Amniotic epithelial cell (primary cell): Measurements from ENCODE around the gene IQSEC3.
A peak's percentile ranks its signal among the peaks of the same experiment; 100 is the strongest.
"Not testable (repeated sequence)": the region's sequence is repeated elsewhere in the genome, so short reads cannot be mapped to it uniquely, and the experiment has no call there.

Experiments
- DNase-seq: peaks from one replicate; pipeline ENCODE4 v3.0.0-alpha.2; 2010; ENCODE audit warnings: low read depth

IQSEC3 gene

DNA sequence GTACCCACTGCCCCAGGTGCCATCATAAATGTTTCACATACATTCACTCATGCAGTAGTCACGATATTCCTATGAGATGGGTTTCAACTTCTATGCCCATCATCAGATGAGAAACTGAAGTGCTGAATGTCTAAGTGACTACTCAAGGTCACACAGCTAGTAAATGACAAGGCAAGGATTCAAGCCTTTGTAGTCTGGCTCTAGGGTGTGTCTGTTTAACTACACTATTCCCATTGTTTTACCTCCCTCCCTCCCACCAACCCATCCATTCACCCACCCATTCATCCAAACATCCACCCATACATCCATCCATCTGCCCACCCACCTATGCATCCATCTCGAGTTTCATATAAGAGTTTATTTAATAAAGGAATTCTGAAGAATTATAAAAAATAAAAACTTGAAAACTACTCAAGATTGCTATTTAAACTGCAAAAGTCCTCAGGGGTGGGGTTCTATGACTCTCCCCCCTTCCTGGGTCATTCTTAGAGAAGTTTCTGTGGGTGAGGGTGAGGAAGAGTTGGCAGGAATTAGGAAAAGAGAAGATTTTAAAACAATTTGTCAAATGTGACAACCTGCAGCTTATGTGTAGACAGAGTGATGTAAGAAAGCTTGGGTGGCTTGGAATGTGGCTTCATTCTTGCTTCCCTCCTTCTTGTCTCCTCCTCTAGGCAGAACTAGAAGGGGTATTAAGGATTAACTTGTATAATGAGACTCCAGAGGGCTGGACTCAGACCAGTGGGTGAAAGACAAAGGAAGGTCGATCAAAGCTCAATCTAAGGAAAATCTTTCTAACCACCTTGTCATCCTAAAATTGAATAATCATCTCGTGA is 13.4 kb upstream of the IQSEC3 start:
- peak; percentile 42 for DNase-seq

DNA sequence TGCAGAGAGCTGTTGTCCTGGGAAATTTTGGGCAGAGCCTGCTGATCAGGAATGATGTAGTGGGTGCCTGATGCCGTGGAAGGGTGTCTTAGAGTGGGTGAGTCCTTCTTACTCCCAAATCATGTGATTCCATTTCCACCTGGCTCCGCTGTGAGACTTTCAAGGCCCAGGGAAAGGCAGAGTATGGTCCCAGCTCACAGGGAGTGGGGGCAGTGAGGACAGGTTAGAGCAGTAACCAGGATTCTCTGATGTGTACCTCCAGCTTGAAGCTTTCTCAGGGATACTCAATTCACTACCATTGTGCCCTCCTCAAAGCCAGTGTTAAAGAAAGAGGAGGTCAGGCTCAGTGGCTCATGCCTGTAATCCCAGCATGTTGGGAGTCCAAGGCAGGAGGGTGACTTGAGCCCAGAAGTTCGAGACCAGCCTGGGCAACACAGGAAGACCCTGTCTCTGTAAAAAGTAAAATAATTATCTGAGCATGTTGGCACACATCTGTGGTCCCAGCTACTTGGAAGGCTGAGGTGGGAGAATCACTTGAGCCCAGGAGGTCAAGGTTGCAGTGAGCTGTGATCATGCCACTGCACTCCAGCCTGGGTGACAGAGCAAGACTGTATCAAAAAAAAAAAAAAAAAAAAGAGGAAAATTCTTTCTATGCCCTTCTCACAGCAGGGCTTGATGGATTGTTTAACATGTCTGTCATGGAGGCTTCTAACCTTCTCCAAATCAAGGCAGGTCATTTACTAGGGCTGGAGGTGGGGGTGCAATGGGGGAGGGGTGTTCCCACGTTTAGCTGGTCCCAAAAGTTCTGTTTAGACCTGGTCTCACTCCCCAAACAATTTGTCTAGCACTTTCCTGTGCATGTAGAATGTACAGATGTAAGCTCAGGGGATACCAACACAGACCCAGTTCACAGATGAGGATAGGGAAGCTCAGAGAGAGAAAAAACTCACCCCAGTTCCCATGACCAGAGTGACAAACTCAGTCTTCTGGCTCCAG is 12.5 kb upstream of the IQSEC3 start:
- no peak for DNase-seq

DNA sequence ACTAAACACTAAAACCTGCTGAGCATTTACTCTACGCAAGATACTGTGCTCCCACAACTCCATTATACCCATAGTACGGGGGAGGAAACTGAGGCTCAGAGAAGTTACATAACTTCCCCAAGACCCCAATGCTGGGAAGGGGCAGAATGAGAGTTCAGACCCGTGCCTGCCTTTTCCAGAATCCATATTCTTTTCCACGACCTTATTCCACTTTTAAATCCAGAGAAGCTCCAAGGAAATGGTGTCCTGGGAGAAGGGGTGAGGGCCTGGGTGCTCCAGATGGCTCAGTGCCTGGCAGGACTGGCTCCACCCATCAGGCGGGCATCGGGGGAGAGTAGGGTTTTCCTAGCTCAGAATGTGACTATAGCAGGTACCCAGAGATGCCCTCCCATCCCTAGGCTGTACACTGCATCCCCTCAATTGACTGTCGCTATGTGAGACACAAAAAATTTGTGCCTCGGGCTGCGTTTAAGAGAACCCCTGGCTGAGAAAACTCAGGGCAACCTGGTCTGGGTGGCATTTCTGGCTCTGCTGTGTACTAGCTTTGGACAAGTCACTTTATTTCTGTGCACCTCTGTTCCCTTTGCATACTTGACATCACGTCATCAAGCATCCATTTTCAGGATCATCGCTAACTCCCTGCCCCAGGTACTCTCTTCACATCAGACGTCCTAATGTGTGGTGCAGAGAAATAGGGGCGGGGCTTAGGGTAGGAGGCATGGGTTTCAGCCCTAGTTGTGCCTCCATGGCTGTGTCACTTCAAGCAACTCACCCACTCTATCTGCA is 11.6 kb upstream of the IQSEC3 start:
- no peak for DNase-seq

DNA sequence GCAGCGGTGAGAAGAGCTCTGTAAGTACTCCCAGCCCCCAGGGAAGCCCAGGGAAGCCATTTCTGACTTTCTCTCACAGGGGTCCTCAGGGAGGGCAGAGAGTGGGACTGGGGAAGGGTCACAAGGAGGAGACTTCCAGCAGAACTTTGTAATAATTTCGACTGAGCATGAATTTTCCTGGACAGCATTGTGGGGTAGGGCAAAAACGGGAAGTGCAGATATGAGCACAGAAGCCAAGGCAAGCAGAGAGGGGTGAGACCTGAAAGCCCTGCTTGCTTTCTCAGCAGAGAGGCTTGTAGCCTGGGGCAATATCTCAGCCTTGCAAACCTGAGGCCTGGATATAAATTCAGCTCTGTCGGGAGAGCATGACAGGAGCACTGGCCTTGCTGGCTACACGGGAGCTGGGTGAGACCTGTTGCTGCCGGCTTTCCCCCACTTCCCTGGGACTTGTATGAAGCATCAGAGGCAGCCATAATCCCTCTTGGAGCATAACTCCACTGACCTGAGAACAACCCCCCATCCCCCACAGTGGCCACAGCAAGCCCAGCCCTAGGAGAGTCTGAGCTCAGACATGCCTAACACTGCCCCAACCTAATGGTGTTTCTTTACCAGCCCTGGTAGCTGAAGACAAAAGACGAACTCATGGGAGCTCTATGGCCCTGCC is 9.8 kb upstream of the IQSEC3 start:
- DNase-seq: no peak

DNA sequence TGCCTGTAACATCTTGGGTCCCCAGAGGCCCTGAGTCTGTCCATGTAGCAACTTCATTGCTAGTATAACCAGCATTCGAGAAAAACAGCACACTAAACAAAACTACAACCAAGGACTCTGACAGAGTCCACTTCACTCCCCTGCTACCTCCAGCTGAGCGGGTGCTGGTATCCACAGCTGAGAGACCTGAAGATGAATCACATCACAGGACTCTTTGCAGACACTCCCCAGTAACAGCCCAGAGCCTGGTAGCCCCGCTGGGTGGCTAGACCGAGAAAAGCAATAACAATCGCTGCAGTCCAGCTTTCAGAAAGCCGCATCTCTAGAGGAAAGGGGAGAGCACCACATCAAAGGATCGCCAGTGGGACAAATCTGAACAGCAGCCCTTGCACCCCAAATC is 9.0 kb upstream of the IQSEC3 start:
- DNase-seq: no peak

DNA sequence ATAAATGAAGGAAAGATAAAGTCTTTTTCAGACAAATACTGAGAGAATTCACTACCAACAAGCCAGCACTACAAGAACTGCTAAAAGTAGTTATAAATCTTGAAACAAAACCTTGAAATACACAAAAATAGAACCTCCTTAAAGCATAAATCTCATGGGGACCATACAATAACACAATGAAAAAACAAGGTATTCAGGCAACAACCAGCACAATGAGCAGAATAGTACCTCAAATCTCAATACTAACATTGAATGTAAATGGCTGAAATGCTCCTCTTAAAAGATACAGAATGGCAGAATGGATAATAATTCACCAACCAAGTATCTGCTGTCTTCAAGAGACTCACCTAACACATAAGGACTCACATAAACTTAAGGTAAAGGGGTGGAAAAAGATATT is 7.7 kb upstream of the IQSEC3 start:
- no peak for DNase-seq

DNA sequence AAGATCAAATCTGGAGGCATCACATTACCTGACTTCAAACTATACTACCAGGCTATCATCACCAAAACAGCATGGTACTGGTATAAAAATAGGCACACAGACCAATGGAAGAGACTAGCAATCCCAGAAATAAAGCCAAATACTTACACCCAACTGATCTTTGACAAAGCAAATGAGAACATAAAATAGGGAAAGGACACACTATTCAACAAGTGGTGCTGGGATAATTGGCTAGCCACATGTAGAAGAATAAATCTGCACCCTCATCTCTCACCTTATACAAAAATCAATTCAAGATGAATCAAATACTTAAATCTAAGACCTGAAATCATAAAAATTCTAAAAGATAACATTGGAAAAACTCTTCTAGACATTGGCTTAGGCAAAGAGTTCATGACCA is 4.7 kb upstream of the IQSEC3 start:
- not testable (repeated sequence) for DNase-seq

DNA sequence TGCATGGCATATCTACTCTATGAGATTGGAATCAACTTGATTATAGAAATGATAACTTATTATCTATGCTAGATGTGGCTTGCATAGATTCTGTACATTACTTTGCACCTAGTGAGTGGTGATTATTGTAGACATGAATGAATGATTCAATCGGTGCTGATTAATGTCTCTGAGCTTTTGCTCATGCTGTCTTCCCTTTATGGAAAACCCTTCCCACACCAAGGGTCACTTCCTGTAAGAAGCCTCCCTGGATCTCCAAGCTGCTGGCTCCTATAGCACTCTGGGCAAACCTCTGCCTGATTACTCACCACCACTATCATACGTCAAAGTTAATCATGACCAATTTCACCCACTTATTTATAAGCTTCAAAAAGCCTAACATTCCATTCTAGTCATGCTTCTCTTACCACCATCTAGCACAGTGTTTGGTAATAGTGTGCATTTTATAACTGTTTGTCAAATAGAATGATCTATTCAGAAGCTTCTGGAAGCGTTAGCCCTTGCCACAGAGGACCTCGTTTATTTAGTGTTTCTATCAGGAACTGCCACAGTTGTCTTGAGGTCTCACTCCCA is 990 bp upstream of the IQSEC3 start:
- DNase-seq: peak; percentile 93

DNA sequence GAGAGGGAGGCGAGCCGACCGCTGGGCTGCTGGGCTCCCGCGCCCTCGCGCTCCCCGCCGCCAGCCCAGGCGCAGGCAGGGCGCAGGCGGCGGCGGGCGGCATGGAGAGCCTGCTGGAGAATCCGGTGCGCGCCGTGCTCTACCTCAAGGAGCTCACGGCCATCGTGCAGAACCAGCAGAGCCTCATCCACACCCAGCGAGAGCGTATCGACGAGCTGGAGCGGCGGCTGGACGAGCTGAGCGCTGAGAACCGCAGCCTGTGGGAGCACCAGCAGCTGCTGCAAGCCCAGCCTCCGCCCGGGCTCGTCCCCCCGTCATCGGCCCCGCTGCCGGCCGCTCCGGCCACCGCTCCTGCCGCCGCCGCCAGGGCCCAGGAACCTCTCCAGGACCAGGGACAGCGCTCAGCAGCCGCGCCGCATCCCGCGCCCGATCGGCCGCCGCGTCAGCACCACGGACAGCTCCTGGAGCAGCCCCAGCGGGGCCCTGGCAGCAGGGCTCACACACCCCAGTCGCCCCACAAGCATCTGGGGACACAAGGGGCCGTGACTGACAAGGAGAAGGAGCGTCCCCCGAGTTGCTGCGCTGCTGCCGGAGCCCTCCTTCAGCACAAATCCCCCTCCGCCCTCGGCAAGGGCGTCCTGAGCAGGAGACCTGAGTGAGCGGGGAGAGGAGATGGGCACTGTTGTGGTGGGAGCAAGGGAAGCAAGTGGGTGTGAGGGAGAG is 376 bp downstream of the IQSEC3 start:
- DNase-seq: peak; percentile 50

DNA sequence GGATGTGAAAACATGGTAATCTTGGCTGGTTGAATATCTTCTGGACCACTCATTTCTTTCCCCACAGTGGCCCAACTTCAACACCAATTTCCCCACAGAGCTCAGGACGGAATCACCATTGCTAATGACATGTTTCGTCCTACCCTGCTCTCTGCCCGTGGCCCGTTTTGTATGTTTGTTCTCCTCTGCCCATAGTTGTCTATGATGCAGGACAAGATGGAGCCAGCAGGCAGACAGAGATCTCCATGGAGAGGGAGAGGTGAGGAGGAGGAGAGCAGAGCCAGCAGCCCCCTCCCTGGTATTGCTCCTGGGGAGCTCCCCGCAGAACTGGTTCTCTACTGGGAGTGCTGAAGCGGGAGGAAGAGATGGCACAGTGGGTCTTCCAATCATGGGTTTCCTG is 3.1 kb downstream of the IQSEC3 start:
- not testable (repeated sequence) for DNase-seq

DNA sequence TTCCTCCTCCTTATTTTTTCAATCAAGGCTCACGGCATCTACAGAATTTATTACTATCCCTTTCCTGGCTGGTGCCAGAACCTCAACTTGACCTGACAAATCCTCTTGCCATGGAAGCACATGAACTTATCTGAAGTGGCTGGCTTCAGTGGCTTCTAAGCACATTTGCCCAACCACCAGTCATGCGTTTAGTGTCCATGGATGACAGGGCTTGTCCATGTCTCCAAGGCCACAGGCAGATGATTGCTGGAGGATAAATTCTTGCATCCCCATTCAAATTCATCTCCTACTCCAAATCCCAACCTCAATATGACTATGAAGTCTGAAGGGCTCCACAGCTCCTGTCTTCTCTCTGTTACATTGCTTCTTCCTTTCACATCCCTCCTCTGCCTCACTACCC is 4.0 kb downstream of the IQSEC3 start:
- not testable (repeated sequence) for DNase-seq

DNA sequence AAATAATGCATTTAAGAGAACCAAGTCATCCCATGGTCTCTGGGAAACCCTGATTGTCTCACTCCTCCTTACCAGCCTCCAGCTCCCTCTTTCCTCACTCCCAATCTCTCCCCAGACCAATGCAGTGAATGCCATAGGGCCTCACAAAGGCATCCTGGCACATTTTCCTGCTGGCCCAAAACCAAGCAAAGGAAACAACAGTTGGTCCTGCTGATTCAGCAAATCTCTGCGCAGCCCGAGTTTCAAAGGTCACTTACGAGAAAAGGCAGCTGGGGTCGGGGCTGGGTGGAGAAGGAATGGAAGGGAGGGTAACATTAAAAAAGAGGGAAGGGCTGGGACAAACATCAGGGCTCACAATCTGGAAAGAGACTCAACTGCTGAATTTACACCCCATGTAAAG is 5.5 kb downstream of the IQSEC3 start:
- DNase-seq: not testable (repeated sequence)

DNA sequence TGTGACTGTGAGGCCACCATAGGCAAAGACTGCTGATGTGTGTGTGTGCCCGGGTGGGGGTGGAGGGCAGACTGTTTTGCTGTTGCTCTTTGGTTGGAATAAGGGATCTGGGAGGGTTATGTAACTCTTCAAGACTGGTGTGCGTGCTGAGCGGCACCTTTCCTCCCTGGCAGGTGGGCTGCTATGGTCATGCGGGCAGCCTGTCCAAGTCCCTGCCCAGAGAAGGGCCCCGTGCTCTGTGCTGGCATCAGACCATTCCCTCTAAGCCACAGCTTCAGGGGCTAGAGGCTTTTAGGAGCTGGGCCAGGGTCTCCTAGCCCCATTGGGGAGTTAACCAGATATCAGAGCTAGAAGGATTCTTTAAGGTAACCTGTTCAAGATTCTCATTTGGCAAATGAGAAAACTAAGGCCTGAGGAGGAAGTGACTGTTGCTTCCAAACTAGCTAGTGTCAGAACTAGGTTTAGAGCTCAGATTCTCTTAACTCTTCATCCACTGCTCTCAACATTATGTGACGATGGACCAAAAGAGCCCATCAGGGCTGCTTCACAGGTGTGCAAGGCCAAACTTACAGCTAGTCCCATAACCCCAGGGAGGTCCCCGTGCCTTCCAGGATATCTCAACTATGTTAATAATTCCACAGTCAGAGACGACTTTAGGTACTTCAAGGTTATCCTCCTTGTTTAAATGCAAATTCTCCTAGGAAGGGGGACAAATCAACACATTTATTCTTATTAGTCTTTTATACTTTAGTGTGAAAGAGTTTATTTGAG is 8.0 kb downstream of the IQSEC3 start:
- DNase-seq: not testable (repeated sequence)

DNA sequence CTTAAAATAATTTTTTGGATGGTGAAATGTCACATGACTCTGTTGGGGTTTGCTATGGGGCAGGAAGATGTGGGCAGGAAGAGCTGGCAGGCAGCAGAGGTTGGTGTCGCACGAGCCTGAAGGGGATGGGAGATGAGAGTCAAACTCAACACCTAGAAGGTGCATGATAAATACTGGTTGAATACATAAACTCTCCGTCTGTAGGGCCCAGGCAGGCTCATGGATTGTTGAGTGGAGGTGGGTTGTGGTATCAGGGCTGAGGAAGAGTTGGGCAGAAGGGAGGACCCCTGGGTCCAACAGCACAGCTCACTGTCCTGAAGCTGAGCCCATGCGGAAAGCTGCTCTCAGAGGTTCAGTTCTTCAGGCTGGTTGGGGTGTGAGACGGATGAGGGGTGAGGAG is 9.0 kb downstream of the IQSEC3 start:
- DNase-seq: not testable (repeated sequence)

DNA sequence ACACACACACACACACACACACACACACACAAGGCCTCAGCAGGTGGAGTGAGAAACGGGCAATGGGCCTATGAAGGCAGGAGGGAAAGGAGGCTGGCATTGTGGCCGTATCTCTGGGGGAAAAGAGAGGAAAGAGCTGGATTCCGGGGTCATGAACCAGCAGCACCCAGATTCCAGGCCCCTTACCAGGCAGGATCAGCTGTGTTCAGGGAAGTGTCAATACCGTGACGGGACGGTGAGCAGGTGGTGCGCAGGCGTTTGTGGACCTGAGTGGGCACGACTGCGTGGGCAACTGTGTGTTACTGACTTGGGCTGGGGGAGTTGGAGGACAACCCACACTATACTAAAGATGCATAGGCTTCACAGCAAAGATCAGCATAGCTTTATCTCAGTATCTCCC is 9.5 kb downstream of the IQSEC3 start:
- not testable (repeated sequence) for DNase-seq

DNA sequence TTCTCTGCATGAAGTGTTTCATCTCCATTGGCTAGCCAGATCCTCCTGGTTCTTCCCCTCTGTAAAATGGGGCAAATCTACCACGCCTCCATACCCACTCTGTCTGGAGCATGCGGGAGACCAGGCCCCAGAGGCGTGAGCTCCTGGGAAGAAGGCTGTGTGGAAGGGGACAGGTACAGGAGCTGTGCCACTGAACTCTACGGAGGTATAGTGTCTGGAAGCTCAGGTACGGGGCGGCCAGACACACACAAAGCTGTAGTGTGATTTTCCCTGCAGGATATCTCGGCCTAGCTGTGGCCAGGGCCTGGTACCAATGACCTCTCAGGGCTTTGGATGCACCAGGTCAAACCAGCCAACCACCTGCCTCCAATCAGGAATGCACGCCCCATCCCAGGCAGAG is 10.0 kb downstream of the IQSEC3 start:
- not testable (repeated sequence) for DNase-seq

DNA sequence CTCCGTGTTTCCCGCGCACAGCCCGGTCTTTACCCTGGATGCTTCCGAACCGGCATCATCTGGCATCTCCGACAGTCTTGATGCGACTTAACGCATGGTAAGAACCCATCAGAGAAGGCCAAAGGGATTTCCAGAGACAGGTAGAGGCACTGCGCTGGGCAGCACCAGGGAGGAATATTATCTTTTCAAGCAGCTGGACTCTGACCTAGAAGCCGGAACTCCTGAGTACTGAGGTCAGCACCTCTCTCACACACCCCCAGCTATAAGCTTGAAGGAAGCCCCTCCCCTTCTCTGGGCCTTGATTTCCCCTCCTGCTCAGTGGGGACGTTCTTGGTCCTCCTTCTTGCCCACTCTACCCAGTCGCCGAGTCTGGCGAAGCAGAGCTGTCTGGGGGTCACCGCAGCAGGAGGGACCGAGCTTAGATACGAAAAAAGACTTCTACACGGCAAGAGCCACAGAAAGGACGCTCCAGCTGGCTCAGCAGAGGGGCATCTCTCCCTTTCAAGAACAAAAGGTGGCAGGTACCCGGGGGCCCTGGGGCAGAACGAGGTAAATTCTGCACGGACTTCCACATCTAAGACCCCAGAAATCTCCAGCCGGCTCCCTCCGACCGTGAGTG is 10.6 kb downstream of the IQSEC3 start:
- DNase-seq: not testable (repeated sequence)

DNA sequence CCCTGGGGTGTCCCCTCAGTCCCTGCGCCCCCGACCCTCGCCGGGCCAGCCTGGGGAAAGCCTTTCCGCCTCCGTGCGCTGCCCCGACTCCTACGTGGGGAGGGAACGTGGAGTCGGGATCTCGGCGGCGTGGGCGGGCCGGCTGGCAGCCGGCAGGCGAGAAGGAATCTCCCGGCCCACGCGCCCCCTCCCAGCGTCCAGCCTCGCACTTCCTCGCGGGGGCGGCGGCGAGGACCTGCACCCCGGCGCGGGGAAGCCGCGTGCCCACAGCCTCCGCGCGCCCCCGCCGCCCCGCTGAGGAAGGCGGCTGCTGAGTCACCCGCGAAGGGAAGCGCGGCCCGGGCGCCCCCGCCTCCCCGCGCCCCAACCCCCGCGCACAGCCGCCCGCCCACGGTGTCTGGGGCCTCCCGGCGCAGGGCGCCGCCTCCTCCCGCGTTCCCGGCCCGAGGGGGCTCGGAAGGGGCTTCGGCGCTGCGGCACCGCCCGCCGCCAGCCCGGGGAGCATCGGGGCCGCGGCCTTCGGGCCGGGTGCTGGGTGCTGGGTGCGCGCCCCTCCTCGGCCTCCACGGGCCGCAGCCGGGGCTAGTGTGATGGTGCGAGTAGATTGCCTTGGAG is 11.3 kb downstream of the IQSEC3 start:
- not testable (repeated sequence) for DNase-seq

DNA sequence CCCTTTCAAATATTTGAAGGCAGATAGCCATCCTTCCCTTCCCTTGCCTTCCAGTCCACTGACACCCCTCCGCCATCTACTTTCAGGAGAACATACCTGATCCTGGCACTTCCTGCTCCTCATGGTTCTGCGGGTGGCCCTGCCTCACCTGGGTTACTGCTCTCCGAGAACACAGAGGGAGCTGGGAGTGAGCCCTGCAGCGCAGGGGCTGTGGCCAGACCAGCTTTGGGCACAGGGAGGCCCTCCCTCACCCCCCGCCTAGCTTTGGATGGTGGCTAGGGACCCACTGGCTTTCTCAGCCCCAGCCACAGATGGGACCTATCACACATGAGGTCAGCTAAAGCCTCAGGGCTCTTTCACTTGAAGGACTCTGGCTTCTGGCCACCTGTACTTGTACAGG is 12.4 kb downstream of the IQSEC3 start:
- no peak for DNase-seq
